HG03025 (cell line): ENCODE results near the gene RAB17.
A peak's percentile ranks its signal among the peaks of the same experiment; 100 is the strongest.

ENCODE experiments used
- ATAC-seq: cut with Tn5 transposase; IDR thresholded peaks from one replicate; pipeline ENCODE4 v1.9.1; 2021; ENCODE audit warnings: mild to moderate bottlenecking, moderate library complexity; ENCODE audit not compliant: unreplicated experiment, low FRiP score

Gene RAB17

DNA sequence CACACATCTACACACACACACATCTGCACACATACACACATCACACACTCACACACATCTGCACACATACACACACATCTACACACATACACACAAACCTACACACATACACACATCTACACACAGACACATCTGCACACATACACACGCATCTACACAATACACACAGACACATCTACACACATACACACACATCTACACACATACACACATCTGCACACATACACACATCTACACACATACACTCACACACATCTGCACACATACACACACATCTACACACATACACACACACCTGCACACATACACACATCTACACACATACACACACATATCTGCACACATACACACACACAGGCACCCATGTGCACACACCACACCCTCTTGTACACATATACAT lies 24.6 kb downstream of the RAB17 start:
- ATAC-seq, result no peak

DNA sequence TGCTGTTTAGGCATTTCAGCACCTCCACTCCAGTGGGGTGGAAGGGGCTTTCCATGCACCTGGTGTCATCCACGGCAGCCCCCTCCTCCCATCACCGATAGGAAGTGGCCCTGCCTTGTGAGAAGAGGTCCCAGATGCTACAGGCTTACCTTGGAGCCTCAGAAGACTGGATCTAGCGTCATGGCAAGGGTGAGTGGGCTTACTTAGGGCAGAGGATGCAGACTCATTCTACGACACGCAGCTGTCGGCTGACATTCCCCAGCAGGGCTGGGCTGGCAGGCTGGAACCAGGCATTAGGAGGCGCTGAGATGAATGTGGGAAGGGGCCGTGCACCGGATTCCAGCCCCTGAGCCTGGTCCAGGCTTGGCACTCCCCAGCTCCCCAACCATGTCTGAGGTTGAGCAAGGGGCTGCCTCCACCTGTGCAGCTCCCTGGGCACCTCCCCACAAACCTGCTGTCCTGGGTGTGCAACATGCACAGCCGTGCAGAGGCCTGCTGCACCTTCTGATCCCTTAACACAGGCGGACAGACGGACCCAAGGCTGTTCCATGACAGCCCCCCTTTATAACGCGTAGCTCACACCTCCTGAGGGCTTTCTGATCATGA lies 25.9 kb downstream of the RAB17 start:
- ATAC-seq, result no peak

DNA sequence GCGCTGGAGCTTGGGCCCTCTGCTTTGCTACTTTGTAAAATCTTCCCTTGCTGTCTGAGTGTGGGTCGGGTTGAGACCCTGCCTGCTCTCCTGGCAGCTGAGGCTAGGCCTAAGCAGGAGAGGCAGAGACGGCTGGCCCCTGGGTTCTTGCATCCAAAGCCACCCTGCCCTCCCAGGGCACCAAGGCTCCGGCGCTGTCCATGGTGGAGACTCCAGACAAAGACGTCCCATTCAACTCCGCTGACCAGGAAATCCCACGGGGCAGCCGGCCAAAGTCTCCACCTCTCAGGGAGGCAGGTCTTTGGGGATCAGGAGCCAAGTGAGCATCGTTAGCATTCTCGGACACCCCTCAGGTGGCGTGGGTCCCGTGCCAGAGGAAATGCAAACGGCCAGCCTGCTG lies 26.7 kb downstream of the RAB17 start:
- no peak for ATAC-seq

DNA sequence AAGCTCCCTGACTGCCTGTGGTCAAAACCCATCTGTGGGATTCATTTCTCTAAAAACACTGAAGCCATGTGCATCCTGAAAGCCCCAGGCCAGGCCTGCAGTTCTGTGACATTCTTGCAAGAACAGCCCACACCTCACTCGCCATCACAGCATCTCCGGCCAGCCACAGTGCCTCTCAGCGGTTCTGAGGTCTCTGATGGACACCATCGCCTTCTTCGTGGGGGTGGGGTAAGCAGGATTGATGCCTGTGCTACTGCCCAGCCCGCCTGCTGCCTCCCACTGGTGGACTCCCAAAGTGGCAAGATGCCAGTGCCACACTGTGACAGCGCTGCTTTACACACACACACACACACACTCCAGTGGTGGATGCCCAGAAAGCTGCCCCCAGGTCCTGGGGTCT lies 29.3 kb downstream of the RAB17 start:
- no peak for ATAC-seq

DNA sequence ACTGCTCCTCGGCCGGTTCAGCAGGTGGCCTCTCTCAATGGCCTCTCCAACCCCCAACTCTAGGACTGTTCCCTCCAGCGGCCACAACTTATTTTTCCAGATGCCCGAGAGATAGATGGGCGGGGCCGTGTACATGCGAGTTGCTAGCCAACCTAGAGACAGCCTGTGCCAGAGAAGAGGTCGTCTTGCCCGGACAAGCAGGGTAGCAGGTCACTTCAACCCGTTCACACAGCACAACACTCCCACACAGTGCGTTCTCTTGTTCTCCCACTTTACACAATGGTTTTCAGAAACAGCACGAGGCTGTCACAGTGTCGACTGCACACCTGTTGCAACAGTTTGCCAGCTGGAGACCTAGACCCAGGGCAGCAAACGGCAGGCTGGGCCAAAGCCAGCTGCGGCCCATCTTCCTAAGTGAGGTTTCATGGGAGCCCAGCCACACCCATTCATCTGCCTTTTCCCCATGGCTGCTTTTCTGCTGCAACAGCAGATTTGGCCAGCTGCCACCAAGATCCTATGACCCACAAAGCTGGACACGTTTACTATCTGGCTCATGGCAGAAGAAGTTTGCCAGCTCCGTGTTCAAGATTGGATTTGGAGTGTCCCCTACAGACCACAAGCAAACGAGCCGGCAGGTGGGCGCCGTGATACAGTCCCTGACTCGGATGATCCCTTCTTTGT lies 31.4 kb downstream of the RAB17 start:
- no peak for ATAC-seq

DNA sequence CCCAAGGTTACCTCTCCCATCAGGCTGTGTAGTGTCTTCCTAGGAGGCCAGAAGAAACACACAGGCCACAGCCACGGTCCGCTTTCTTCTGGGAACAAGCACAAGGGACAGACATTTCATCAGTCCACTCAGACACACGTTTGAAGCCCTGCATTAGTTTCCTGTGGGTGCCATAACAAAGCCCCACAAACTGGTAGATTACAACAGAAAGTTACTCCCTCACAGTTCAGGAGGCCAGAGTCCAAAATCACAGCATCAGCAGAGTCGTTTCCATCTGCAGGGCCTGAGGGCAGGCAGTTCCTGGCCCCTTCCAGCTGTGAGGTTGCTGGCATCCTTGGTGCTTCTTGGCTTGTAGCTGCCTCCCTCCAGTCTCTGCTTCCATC lies 32.9 kb downstream of the RAB17 start:
- peak; percentile 12 for ATAC-seq

DNA sequence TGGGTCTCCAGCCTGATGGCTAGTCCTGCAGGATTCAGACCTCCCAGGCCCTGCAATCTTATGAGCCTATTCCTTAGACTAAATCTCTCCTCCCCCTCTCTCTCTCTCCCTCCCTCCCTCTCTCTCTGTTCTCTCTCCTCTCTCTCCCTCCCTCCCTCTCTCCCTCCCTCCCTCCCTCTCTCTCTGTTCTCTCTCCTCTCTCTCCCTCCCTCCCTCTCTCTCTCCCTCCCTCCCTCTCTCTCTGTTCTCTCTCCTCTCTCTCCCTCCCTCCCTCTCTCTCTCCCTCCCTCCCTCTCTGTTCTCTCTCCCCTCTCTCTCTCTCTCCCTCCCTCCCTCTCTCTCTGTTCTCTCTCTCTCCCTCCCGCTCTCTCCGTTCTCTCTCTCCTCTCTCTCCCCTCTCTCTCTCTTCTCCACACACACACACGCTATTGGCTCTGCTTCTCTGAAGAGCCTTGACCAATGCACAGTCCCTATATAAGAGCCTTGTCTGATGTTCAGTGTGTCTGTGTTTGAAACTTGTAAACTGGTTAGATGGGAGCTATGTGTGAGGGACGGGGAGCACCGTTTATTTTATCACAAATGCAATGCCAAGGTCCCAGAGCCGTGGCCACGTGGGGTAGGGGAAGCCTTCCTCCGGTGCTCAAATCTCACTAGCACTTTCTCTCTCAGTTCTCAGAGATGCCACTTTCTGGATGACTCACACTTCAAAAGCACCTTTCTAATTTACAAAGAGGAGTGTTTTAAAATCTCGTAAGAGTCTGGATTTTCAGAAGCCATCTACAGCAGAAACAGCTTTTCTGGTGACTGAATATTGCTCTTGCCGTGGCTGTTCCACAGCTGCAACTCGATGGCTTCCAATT lies 33.5 kb downstream of the RAB17 start:
- ATAC-seq, result peak; percentile 88

DNA sequence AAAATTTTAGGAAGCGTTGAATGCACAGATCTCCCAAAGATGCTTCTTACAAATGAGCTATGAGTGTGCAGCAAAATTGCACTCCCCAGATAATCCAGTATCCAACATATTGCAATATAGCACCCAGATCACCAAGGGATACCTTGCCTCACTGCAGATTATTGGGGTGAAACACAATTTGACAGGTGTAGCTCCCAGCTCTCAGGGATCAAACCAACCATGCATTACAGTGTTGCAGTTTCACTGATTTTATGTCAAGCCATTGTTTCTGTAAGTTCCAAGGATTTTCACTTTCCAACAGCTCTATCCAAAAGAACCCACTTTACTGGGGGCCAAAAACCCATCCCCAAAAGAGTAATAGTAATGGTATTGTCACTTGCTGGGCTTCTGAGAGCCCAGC lies 35.0 kb downstream of the RAB17 start:
- no peak for ATAC-seq

DNA sequence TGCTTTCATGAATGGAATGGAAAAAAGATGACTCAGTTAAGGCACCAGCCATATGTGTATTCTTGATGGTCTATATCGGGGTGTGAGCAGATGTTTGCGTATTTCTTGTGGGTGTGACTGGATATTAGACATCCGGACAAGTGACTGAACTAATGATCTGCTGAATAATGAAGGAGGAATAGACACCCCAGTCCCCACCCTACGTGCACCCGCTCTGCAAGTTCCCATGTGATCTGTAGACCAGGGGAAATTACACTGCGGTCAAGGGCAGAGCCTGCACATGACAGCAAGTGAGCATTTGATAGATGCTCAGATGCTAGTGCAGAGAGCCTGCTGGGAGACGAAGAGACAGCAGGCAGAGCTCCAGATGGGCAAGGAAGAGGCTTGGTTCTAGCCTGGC lies 36.6 kb downstream of the RAB17 start:
- ATAC-seq, result no peak

DNA sequence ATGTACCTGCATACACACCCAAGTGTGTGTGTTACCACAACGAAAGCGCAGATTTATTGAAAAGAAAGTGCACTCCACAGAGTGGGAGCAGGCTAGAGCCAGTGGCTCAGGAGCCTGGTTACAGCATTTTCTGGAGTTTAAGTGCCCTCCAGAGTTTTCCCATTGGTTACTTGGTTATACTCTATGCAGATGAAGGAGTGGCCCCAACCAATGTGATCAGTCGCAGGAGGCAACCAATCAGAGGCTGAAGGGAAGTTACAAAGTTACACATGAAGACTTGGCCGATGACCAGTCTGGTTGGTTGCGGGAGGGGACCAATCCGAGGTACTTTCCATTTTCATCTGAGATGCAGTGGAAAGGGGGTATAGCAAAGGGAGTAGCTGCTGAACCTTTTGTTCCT lies 37.6 kb downstream of the RAB17 start:
- ATAC-seq, result no peak

DNA sequence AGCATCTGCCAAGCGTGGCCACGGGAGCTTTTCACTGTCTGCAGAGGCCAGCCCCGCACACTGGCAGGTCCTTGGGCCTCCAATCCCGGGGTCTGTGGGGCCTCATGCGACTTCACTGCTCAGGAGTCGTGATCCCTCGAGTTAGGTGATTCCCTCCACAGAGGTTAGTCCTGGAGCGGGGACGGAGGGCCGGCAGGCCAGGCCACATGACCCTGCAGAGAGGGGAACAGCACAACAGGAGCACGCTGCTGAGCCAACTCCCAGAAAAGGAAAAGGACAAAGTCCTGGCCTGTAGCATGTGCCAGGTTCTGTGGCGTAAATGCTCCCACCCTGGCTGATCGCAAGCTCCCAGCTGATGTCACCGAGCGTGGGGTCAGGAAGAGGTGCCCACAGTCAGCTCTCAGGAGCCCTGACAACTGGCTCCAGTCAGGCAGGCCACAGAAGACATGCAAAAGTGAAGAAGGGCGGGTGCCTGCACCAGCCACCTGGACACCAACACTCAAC lies 39.4 kb downstream of the RAB17 start:
- no peak for ATAC-seq

DNA sequence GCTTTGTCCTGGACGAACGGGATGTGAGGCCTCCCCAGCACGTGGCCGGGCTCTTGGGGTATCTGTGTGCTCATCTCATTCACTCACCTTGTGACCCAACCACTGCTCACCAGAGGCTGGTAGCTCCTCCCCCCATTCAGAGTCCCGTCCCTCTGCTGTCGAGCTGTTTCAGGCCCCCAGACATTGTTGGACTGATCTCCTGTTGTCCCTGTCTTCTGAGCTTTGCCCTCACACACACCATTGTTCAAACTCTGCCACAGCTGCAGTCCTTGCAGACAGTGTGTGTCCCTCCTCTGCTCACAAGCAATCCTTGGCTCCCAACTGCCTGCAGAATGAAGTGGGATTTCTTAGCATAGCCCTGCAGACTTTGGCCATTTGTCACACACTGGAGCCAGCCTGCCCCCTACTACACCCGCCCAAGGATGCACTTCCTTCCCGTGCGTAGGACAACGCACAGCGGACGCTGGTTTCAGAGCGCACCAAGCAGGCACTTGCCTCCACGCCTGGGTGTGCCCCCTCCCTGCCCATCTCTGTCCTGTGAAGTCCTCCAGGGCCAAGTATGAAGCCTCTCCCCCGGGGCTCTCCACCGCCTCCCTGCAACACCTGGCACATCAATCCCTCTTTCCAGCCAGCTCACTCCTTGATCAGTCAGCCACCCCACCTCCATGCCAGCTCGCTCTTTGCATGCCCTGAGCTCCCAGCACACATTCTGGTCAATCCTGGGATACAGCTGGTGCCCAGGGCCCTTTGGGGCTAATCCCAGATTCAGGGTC lies 40.7 kb downstream of the RAB17 start:
- ATAC-seq, result no peak

DNA sequence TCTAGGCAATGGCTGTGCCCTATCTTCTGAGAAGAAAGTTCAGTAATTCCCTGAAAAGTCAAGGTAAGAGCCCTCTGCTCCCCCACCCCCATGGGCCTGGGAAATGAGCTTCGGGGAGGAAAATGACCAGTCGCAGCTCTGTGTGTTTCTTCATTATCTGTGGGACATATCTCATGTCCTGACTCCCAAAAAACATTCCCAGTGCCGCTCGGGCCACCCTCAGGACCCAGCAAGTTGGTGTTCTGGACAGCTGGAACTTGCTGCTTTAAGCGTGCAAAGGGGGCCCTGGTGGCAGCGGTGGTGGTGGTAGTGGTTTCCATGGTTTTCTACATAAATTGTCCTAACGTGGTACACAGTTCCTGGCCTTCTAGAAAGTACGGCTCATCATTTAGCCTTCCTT lies 41.3 kb downstream of the RAB17 start:
- no peak for ATAC-seq

DNA sequence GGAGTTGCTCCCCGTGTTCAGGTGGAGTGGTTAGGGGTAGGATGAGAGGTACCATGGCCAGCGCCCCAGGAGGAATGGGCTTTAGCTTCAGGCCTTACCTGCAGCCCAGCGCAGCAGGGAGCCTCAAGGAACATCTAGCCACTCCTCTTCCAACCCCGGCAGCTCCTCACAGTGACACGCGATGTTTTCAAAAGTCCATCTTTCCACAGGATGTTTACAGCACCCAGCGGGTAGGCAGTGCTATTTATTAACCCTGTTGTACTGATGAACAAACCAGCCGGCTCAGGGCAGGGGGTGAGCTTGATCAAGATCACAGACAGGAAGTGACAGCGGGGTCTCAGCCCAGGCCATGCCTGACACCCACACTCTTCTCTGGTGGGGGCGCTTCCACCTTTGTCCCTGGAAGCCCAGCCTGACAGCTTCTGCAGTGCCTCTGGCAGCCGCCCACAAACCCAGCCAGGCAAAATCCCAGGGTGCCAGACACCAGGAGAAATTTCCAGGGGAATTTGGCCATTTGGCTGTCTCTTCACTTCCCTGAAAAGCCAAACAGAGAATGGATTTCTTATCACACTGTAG lies 42.6 kb downstream of the RAB17 start:
- ATAC-seq, result no peak

DNA sequence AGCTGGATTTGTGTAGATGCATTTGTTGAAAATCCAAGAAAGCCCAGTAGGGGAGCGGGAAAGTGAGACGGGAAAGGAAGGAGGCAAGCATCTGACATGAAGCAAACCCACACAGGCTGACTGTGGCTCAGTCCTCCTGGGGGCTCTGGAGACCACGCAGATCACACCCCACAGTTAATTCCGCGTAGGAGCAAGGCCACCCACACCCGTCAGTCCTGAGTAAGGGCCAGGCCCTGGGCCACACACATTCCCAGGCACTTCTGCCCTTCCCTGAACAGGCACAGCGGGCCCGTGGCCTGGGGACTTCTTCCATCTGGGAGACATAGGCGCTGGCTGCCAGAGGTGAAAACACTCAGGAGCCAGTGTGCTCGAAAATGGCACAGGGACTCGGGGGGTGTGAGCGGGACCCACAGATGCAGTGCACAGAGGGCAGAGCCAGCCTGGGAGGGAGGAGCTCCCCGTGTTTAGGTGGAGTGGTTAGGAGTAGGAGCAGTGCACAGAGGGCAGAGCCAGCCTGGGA lies 43.6 kb downstream of the RAB17 start:
- no peak for ATAC-seq

DNA sequence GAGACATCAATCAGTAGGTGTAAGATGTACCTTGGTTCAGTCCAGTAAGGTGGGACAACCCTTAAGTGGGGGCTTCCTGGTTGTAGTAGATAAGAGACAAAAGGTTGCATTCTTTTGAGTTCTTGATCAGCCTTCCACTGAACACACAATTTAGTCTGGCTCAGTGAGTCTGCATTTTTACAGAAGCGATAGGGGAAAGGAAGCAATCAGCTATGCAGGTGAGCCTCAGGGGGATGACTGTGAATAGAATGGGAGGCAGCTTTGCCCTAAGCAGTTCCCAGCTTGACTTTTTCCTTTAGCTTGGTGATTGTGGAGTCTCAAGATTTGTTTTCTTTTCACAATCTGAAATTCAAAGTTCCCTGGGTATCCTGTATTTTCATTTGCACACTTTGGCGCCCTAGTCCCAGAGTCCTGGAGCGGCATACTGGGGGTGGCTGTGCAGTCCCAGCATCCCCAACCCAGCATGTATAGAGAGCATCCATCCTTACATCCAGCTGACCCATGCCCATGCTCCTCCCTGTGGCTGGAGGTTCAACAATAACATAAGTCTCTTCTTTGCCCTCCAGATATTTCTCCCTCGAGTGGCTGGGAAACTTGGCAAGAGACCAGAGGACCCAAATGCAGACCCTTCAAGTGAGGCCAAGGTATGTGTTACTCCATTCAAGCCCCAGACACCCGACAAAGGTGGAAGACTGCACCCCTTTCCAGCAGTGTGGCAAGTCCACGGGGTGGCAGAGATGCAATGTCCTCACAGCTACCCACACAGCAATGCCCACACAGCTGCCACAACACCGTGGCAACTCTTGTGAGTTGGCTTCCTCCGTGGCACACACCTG lies 44.3 kb downstream of the RAB17 start:
- ATAC-seq, result no peak

DNA sequence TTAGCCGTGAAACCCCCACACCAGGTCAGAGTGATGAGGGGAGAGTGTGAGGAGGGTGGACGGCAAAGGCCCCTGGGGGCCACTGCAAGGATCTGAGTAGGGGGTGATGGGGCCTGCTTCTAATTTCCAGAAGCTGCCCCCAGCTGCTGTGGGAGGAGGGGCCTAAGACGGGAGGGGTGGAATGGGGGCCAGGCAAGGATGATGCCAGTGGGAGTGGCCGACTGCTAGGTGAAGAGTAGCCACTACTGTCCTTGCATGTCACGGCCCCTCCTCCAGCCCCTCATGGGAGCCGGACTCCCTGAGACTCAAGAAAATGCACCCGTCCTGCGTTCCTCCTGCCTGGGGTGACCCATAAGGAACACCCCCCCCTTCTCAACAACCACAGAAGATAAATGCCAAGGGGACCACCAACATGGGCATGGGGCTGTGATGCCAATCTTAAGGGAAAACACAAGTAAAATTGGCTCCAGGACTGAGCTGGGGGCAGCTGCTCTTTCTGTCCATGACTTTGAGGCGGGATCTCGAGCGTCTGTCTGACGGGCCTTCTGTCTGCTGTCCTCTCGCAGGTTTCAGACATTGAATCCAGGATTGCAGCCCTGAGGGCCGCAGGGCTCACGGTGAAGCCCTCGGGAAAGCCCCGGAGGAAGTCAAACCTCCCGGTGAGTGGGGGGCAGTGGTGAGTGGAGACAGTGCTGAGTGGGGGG lies 48.4 kb downstream of the RAB17 start:
- ATAC-seq, result no peak

DNA sequence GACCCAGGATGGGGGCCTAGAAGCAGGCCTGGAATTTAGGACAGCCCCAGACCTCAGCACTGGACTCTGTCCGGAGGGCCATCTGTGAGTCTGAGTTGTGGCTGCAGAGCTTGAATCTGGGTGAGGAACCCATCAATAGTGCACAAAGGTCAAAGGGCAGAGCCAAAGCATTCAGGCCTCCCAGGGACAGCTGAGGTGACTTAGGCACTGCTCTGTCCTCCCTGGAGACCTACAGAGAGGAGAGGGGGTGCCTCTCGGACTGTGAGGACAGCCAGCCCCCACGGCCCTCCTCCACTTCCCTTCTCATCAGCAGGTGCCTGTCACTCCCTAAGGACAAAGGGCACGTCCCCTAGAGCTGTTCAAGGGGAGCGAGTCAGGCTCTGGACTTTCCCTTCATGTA lies 49.3 kb downstream of the RAB17 start:
- ATAC-seq, result no peak

DNA sequence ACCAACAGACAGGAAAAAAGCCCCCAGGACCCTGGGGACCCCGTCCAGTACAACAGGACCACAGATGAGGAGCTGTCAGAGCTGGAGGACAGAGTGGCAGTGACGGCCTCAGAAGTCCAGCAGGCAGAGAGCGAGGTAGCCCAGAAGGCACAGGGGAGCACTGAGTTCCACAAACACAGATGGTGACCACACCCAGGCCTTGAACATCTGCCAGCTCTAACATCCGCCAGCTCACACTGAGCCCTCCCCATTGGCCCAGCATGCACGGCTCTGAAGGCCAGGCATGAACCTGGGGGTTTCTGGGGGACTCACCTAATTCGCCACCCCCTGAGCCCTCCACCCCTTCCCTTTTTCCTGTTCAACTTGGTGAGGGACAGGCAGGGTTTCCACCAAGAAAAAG lies 49.7 kb downstream of the RAB17 start:
- ATAC-seq, result no peak
